CD4-positive, alpha-beta T cell treated with Interleukin-17A for 4 hours (primary cell): Measurements from ENCODE around the gene CD300LD.
"Not testable (repeated sequence)": the region's sequence is repeated elsewhere in the genome, so short reads cannot be mapped to it uniquely, and the experiment has no call there.

Experiments
- DNase-seq: peaks from one replicate; pipeline ENCODE4 v3.0.0-alpha.2; 2020; ENCODE audit warnings: mixed read lengths

The CD300LD gene

DNA sequence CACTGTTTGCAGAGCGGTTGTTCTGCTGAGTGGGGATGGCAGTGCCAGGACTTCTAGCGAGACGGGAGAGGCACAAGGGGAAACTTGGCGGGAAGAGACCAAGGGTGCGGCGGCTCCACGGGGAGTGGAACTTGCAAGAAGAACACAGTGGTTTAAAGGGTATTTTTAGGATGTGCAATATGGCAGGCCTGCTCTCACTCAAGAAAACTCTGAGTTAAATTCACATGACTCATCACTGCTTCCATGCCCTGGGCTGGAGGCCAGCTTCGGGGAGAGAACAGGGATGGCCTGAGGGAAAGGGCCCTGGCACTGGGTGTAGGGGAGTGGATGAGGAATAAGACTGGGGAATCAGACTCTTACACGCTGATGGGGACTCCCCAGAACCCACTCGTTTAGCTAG is 13.3 kb upstream of the CD300LD start:
- no peak for DNase-seq

DNA sequence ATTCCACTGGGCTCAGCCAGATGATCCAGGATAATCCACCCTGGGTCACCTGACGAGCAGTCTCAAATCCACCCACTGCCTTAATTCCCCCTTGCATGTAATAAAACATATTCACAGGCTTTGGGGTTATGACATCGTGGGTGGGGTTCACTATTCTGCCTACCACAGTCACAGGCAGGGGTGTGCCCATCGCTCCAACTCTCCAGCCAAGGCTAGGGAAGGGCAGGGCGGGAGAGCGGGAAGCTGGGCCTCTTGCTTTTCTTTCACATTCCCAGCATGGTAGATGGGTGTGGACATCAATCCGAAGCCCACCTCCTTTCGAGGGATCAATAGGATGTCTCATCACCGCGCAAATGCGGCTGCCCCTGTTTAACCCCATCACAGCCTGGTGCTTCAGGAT is 12.7 kb upstream of the CD300LD start:
- no peak for DNase-seq

DNA sequence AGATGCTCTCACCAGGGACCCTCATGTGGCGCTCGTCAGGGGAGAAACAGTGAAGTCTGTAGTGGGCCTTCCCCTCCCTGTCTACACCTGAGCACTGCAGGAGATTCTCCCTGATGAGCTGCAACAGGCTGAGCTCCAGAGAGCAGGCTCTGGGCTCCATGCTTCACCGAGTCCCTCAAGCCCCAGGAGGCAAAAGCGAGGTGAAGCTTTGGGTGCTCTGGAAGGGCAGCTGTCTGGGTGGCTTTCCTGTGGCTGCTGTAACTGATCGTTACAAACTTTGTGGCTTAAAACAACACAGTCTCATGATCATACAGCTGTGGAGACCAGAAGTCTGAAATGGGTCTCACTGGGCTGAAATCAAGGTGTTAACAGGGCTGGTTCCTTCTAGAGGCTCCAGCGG is 12.1 kb upstream of the CD300LD start:
- DNase-seq, result no peak

DNA sequence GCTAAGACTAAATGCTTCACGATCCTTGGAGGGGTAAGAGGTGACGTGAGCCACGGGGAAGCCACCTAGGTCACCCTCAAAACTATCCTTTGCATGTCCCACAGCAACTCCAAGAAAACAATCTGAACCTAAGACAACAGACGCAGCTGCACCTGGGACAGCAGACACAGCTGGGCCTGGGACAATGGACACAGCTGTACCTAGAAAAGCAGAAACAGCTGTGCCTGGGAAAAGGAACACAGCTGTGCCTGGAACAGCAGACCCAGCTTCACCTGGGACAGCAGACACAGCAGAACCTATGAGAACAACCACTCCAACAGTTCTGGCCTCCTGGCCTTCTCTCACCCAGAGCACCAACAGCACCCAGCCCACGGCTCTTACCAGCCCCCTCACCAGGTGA is 11.7 kb upstream of the CD300LD start:
- DNase-seq, result no peak

DNA sequence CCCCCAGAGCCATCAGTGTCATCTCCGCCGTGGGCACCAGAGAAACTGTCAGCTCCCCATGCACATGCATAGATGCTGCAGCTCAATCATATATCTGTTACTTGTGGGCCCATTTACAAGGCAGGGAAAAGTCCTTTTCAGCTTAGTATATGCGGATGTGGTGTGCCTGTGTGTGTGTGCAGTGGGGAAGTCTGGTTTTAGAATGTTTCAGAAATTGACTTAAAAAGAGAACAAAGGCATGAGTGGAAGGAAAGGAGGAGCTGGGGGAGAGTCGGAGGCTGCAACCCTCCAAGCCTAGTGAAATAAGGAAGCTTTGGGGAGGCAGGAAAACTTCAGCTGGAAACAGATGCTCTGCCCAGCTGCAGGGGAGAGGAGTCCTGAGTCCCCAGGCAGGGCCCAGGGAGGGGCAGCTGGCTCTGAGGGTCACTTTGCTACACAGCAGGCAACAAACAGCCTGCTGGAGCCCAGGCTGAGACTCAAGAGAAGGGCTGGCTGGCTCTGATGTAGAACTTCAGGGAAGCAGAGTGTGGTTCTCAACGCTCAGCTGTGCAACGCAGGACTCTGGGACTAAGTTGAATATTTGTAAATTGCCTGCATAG is 11.1 kb upstream of the CD300LD start:
- DNase-seq, result no peak

DNA sequence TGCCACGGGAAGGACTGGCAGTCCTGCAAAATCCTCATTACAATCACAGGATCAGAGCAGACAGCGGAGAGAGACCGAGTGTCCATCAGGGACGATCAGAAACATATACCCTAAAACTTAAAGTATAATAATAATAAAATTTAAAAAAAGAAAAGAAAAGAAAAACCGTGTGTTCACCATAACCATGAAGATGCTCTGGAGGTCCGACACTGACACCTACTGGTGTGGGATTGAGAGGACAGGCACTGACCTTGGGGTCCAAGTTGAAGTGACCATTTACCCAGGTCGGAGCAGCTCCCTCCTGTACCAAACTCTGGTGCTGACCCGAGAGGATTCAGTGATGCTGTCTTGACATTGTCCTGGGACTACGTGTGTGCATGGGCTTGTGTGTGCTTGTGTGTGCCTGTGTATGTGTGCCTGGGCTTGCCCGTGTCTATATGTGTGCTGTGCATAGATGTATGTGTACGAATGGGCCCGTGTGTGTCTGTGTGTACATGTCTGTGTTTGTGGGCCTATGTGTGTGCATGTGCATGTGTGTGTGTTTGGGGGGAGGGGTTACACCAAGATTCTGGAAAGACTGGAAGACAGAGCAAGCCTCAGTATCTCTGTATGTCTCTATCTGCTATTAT is 10.0 kb upstream of the CD300LD start:
- DNase-seq, result peak; percentile 34

DNA sequence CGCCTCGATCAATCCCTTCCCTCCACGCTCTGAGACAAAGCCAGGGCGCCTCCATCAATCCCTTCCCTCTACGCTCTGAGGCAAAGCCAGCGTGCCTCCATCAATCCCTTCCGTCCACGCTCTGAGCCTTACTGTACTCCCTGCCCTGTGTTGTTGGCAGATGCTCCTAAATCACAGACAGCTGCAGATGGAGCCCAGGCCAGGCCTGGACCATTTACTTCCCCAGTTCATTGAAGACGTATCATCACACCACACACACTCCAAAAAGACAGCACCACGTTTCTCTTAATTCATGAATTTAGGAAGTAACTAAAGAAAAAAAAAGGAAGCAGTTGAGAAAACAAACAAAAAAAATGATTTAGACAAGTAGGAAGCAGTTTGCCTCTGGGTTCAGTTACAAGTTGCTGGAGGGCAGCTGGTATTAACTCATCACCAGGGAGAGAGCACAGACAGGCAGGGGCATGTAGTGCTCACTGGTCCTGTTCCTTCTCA is 7.4 kb upstream of the CD300LD start:
- DNase-seq, result no peak

DNA sequence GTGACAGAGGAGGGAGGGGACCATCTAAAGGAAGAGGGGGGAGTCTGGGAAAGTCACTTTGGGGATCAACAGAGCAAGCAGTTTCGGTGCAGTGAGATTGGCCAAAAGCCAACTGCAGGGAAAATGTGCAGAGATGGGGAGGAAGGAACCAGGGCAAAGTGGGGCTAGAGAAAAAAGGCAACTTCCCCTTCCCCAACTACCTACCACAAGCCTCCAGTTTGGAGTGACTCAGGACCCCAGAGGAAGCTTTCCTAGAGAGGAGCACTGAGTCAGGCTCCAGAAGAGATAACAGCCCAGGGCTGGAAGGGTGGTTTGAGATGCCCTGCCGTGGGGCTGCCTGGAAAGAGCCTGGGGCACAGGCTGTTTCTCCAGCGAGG is 6.9 kb upstream of the CD300LD start:
- no peak for DNase-seq

DNA sequence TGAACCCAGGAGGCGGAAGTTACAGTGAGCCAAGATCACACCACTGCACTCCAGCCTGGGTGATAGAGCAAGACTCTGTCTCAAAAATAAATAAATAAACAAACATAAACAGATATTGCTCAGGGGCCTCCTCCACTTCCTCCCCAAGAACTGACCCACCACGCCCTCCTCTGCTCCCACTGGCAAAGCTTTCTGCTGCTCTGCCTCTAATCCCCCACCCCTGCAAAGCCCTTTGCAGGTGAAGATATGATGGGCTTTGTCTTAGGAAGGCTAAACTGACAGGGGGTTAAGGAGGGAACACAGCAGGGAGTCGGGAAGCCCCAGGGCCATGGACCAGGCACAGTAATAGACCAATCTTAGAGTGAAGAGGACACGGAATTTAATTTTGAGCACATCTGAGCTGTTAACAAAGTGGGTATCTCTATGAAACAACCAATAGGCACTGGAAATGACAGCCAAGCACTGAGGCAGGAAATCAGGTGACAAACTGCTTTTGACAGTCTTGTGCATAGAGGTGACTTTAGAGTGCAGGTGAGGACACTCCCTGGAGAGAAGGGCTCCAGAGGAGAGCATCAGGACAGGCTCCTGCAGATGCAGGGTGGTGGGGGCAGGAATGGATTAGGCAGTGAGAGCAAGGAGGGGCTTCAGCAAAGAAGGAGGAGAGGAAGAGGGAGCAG is 6.4 kb upstream of the CD300LD start:
- no peak for DNase-seq

DNA sequence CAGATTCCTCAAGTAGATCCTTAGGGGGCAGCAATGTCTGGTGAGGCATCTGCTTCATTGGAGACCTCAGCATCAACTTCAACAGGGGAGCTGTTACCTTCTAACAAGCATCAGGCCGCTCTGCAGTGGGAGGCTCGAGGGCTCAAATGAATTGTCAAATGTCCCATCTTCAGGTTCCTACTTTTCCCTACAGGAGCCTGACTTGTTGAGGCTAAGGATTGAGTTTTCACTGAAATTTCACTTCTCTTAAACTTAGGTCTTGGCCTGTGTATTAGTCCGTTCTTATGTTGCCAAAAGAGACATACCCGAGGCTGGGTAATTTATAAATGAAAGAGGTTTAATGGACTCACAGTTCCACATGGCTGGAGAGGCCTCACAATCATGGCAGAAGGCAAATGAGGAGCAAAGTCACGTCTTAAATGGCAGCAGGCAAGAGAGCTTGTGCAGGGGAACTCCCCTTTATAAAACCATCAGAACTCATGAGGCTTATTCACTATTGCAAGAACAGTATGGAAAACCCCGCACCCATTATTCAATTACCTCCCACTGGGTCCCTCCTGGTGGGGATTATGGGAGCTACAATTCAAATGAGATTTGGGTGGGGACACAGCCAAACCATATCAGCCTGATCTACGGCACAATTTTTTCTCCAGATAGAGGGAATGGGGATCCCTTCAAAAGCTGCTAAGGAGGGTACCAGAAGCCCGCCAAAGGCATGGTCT is 5.1 kb upstream of the CD300LD start:
- DNase-seq, result no peak

DNA sequence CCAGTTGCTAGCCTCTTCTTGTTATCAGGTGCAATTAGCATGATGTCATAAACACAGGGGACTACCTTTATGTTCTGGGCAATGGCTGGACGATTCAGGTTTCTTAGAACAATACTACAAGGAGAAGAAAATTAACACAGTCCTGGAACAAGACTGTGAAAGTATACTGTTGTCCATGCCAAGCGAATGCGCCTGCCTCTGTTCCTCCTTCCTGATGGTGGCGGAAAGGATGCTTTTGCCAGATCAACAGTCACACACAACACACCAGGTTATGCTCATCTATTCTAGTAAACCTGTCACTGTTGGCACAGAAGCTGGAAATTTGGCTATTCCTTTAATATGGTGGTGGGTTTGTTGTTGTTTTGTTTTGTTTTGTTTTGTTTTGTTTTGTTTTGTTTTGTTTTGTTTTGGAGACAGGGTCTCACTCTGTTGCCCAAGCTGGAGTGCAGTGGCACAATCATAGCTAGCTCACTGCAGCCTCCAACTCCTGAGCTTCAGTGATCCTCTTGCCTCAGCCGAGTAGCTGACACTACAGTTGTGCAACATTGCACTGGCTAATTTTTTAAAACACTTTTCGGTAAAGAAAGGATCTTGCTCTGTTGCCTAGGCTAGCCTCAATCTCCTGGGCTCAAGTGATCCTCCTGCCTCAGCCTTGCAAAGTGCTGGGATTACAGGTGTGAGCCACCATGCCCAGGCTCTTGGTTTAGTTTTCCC is 3.1 kb upstream of the CD300LD start:
- no peak for DNase-seq

DNA sequence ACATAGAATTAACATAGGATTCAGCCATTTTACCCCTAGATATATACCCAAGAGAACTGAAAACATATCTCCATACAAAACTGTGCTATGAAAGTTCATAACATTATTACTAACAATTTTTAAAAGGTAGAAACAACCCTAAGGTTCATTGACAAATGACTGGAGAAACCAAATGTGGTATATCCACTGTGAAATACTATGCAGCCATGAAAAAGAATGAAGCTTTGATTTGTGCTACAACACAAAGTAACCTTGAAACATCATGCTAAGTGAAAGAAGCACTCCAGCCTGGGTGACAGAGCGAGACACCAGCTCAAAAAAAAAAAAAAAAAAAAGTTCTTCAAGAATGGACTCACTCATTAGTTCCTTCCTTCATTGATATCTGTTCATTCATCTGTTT is 580 bp downstream of the CD300LD start:
- DNase-seq, result no peak

DNA sequence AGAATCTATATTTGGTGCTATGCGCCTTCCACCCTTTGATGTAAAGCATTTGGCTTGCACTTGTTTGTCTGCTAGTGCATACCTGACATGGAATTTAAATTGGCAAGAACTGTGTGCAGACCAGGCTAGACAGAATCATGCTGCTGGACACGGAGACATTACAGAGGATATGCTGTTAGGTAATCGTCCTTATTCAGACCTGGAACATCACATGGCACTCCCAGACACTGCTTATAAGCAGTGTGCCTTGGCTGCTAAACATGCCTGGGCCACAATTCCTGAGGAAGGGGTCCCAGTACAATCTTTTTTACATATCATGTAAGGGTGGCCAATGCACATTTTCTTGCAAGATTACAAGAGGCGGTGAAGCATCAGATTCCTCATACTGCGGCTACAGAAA is 6.4 kb downstream of the CD300LD start:
- no peak for DNase-seq

DNA sequence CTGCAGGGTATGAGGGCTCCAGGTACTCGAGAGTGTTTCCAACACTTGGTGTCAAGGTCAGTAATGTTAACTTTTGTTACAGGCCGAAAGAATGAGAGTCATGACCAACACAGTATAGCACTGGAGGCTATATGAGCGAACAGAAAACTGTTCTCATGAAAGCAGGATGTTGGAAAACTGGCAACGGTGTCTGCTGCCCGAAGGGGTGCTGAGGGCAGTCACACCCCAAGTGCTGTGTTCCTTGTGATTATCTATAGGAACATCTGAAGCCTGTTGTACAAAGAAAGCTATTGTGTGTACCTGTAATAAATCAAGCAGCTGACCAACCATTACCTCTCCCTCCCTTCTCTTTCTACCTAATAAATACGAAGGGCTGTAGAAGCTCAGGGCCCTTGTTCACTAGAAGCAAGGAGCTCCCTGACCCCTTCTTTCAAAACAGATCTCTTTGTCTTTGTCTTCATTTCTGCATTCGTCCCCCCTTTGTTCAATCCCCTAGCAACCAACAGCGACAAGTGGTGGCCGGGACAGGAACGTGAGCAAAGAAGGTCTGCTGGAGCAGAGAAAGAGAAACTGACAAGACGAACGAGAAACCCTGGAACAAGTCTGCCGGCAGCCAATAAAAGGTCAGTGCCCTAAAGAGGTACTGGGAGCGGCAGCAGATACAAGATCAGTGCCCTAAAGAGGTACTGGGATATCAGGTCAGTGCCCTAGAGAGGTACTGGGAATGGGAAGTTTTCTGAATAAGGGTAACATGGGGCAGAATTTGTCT is 7.6 kb downstream of the CD300LD start:
- DNase-seq, result no peak

DNA sequence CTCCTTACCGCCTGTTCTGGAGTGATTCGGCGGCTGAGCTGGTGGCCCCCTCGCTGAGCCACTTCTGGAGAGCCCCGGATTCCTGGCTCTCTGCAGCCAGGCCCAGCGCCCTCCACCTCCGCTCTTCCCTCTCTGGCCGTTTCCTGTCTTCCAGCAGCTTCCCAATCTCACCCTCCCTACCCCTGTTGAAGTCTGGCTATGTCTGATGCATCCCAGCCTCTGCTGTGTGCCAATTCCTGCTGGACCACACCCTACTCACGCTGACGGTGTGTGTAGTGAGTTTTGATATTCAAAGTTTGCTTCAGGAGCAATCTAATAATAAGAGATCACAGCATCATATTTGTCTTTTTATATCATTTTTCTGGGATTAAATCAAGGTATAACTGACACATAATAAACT is 9.4 kb downstream of the CD300LD start:
- DNase-seq, result no peak

DNA sequence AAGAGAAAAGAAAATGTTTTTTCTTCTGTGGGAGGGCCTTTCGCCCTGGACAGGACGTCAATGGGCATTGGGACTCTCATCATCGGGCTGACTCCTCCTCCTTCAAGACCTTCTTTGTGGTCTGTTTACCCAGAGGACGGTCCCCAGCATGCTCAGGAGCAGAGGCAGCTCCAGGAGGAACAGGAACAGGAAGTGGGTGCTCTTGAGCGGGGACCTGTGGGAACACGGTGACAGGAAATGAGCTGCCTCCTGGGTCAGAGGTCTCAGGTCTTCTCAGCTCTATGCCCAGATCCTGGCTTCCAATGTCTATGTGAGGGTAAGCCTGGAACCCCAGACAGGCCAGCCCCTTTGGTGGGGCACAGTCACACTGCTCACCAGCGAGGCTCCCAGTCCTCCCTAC is 12.2 kb downstream of the CD300LD start:
- no peak for DNase-seq

DNA sequence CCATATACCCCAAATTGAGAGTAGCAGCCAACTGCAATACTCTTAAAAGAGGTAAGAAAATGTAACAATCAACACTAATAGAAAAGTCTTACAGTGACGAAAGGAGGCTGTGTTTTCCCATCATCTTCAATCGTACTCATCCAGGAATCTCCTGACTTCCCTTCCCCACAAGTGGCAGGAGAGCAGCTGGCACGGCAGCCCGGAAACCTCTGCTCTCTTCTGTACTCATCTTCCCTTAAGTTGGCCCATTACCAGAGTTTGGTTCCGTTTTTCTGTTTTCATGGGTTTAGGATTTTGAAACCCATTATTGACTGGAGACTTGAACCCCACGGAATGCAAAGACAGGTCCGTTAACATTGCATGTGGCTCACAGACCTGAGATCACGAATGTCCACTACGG is 13.1 kb downstream of the CD300LD start:
- no peak for DNase-seq

DNA sequence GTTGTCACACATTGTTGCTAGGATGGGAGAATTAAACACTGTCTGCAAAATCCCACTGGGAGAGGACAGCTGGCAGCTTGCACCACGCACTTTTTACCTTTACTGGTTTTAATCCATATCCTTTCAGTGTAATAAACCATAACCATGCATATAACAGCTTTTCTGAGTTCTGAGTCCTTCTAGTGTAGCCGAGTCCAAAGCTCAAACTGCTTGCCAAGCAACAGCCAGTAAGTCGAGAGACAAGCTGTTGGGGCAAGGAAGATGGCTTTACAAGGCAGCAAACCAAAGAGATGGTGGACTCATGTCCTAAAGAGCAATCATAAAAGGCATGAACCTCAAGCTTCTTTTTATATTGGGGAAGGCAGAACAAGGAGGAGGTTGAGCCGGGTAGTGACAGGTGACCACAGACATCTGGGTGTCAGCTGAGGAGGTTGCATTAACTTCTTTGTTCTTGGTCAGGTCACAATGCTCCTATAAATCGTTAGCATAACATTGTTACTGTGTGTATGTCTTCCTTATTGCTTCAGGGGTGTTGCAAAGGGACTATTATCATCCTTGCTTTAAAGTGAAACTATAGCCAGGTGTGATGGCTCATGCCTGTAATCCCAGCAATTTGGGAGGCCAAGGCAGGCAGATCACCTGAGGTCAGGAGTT is 17.5 kb downstream of the CD300LD start:
- no peak for DNase-seq

DNA sequence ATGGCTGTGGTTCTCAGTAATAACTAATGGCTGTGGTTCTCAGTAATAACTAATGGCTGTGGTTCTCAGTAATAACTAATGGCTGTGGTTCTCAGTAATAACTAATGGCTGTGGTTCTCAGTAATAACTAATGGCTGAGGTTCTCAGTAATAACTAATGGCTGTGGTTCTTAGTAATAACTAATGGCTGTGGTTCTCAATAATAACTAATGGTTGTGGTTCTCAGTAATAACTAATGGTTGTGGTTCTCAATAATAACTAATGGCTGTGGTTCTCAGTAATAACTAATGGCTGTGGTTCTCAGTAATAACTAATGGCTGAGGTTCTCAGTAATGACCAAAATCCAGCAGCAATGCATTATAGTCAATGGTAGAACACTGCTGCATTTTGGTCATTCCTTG is 18.4 kb downstream of the CD300LD start:
- not testable (repeated sequence) for DNase-seq

DNA sequence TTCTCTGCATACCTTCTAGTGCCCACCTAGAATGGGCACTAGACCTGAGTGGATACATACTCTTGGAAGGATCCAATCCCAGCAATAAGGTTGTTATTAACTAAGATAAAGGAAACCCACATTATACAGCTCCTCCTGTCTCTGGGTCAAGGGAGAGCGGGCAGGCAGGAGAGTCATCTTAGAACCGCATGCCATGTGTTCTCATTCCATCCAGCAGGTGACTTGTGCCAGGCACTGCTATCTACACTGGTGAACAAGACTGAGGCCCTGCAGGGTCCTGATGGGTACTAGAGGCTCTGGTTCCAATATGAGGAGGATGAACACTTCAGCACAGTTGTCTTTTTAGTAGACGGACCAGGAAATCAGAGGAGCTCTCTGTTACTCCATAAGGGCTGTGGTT is 18.9 kb downstream of the CD300LD start:
- DNase-seq, result no peak

DNA sequence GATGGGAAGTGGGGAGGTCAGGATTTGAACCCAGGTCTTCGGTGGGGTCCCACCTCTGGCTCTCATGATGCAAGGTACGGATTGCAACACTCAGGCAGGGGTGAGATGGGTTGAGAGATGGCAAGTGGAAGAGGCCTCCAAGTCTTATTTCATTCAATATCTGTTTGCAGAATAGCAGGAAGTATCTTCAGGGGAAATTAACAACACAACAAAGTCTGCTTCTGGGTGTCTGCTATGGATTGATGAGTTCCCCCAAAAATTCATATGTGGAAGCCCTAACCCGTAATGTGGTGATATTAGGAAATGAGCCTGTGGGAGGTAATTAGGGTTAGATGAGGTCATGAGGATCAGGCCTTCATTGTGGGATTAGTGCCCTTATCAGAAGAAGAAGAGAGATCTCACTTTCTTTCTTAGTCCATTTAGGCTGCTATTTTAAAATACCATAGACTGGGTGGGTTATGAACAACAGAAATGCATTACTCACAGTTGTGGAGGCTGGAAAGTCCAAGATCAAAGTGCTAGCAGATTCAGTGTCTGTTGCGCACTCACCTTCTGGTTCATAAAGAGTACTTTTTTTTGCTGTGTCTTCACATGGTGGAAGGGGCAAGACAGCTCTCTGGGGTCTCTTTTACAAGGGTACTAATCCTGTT is 20.3 kb downstream of the CD300LD start:
- no peak for DNase-seq
